HepG2 (cell line): ENCODE data around the gene SSTR5. TPM values are rescaled to one million over a fixed set of nuclear protein-coding genes. Genes with fewer than 3 reads are reported as not detected.

Experiments used
- CHD4 ChIP-seq: fragments of 200-600 bp; sonication (generic); IDR thresholded peaks from 2 replicates; pipeline ENCODE4 v1.7.0; 2017; ENCODE audit warnings: mild to moderate bottlenecking, low read length, borderline replicate concordance
- E2F2 ChIP-seq: sonication (generic); formaldehyde crosslinking; IDR thresholded peaks from 2 replicates; pipeline ENCODE4 v1.4.0; 2020; ENCODE audit warnings: missing genetic modification reagents, borderline replicate concordance
- GATAD1 ChIP-seq: IDR thresholded peaks from 2 replicates; pipeline ENCODE4 v1.6.1; 2016; ENCODE audit warnings: missing genetic modification reagents, missing compliant biosample characterization
- MAFK ChIP-seq, 2 experiments: IDR thresholded peaks in 1 of 2; conservative IDR thresholded peaks in 1 of 2; 2 replicates each; pipeline ENCODE4 v1.6.1; 2011; ENCODE audit warnings: improper control_type of control experiment in 2 of 2, low read length in 2 of 2
- RARG ChIP-seq: sonication (generic); formaldehyde crosslinking; IDR thresholded peaks from 2 replicates; pipeline ENCODE4 v1.4.0; 2020; ENCODE audit warnings: low read depth, mild to moderate bottlenecking, missing genetic modification reagents
- SOX6 ChIP-seq, 2 experiments: fragments of 450-650 bp in 1 of 2; sonication (generic) in 1 of 2; formaldehyde crosslinking in 1 of 2; IDR thresholded peaks; 2 replicates each; pipeline versions ENCODE4 v1.4.0 to v1.6.1; 2017 to 2020; ENCODE audit warnings: antibody characterized with exemption in 1 of 2, mild to moderate bottlenecking in 1 of 2, missing genetic modification reagents in 1 of 2
- SP140L ChIP-seq: sonication (generic); formaldehyde crosslinking; IDR thresholded peaks from 2 replicates; pipeline ENCODE4 v1.4.0; 2020; ENCODE audit warnings: missing genetic modification reagents, borderline replicate concordance
- SSRP1 ChIP-seq: IDR thresholded peaks from 2 replicates; pipeline ENCODE4 v1.6.1; 2016; ENCODE audit warnings: control low read depth
- TAF1 ChIP-seq: sonication (generic); formaldehyde crosslinking; IDR thresholded peaks from 2 replicates; pipeline ENCODE4 v1.4.0; 2020; ENCODE audit warnings: missing genetic modification reagents
- TEF ChIP-seq: sonication (generic); formaldehyde crosslinking; IDR thresholded peaks from 2 replicates; pipeline ENCODE4 v1.5.0; 2020; ENCODE audit warnings: missing genetic modification reagents
- TOPORS ChIP-seq: sonication (generic); formaldehyde crosslinking; IDR thresholded peaks from 2 replicates; pipeline ENCODE4 v1.8.0; 2023; ENCODE audit warnings: mild to moderate bottlenecking, missing genetic modification reagents
- ZNF101 ChIP-seq: sonication (generic); formaldehyde crosslinking; IDR thresholded peaks from 2 replicates; pipeline ENCODE4 v1.4.0; 2020; ENCODE audit warnings: mild to moderate bottlenecking, low read depth, missing genetic modification reagents, borderline replicate concordance
- ZNF557 ChIP-seq: sonication (generic); formaldehyde crosslinking; IDR thresholded peaks from 2 replicates; pipeline ENCODE4 v1.4.0; 2020; ENCODE audit warnings: missing genetic modification reagents
- ZNF615 ChIP-seq: sonication (generic); formaldehyde crosslinking; IDR thresholded peaks from 2 replicates; pipeline ENCODE4 v1.5.0; 2020; ENCODE audit warnings: mild to moderate bottlenecking, missing genetic modification reagents, borderline replicate concordance
- ZNF724P ChIP-seq: sonication (generic); formaldehyde crosslinking; IDR thresholded peaks from 2 replicates; pipeline ENCODE4 v1.8.0; 2022; ENCODE audit warnings: missing genetic modification reagents, borderline replicate concordance
- polyA plus RNA-seq, 8 experiments: library from polyadenylated mRNA; depleted of rRNA in 3 of 8; stranded (reverse) in 7 of 8; unstranded in 1 of 8; fragments of >200 nt; fragmentation: Illumina TruSeq in 4 of 8; extraction: Trizol in 4 of 8; gene quantifications; 2 replicates each; pipeline versions ENCODE4 v1.2.1 to v1.2.3, GENCODE V29; 2011 to 2016; ENCODE audit warnings: low read depth in 4 of 8, missing spikeins in 1 of 8, mixed read lengths in 1 of 8; ENCODE audit not compliant: insufficient read depth in 1 of 8
- total RNA-seq, 5 experiments: library from RNA; depleted of rRNA; stranded (reverse); fragments of >200 nt; fragmentation: Illumina TruSeq; extraction: Trizol; gene quantifications; 2 replicates each; pipeline ENCODE4 v1.2.3, GENCODE V29; 2016; ENCODE audit warnings: low read depth in 1 of 5
- TF ChIP-seq, protein P1 (sequence below): IDR thresholded peaks from 2 replicates; pipeline ENCODE4 v1.6.1; 2016; ENCODE audit warnings: low read depth, borderline replicate concordance
- TF ChIP-seq, protein P2 (sequence below): sonication (generic); formaldehyde crosslinking; IDR thresholded peaks from 2 replicates; pipeline ENCODE4 v1.4.0; 2020; ENCODE audit warnings: mild to moderate bottlenecking, missing genetic modification reagents, borderline replicate concordance
- TF ChIP-seq, protein P3 (sequence below): sonication (generic); formaldehyde crosslinking; IDR thresholded peaks from 2 replicates; pipeline ENCODE4 v1.5.1; 2020; ENCODE audit warnings: mild to moderate bottlenecking, missing genetic modification reagents

SSTR5 gene
- total and polyA plus RNA-seq, 2 of the 13 experiments (the other 11 are each of a cell fraction or from before 2014, with no cell fraction given): 0.20 to 0.49 TPM

GRCh38 chr16:1089822-1090619, 17.5 kb downstream of the SSTR5 start (continued):
- peak; percentile 50 for TF ChIP-seq TOPORS (CRISPR knock-in tag)
- no peak; the same call in 1 of the 2 replicates for TF ChIP-seq ZNF557 (CRISPR knock-in tag)
- no peak for TF ChIP-seq CHD4
- TF ChIP-seq ZNF615 (CRISPR knock-in tag): peak; percentile 97
- no peak for TF ChIP-seq SOX6 (IDR thresholded peaks at IDR 0.05)
- TF ChIP-seq SOX6 (CRISPR knock-in tag; IDR thresholded peaks at IDR 0.05): peak; percentile 83
- TF ChIP-seq SP140L (CRISPR knock-in tag): no peak
- TF ChIP-seq GATAD1 (CRISPR knock-in tag): peak; percentile 68; the same call in 1 of the 2 replicates
- TF ChIP-seq RARG (CRISPR knock-in tag): no peak
- TF ChIP-seq, protein P1, sequence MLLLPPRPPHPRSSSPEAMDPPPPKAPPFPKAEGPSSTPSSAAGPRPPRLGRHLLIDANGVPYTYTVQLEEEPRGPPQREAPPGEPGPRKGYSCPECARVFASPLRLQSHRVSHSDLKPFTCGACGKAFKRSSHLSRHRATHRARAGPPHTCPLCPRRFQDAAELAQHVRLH (CRISPR knock-in tag): no peak
- TF ChIP-seq, protein P2, sequence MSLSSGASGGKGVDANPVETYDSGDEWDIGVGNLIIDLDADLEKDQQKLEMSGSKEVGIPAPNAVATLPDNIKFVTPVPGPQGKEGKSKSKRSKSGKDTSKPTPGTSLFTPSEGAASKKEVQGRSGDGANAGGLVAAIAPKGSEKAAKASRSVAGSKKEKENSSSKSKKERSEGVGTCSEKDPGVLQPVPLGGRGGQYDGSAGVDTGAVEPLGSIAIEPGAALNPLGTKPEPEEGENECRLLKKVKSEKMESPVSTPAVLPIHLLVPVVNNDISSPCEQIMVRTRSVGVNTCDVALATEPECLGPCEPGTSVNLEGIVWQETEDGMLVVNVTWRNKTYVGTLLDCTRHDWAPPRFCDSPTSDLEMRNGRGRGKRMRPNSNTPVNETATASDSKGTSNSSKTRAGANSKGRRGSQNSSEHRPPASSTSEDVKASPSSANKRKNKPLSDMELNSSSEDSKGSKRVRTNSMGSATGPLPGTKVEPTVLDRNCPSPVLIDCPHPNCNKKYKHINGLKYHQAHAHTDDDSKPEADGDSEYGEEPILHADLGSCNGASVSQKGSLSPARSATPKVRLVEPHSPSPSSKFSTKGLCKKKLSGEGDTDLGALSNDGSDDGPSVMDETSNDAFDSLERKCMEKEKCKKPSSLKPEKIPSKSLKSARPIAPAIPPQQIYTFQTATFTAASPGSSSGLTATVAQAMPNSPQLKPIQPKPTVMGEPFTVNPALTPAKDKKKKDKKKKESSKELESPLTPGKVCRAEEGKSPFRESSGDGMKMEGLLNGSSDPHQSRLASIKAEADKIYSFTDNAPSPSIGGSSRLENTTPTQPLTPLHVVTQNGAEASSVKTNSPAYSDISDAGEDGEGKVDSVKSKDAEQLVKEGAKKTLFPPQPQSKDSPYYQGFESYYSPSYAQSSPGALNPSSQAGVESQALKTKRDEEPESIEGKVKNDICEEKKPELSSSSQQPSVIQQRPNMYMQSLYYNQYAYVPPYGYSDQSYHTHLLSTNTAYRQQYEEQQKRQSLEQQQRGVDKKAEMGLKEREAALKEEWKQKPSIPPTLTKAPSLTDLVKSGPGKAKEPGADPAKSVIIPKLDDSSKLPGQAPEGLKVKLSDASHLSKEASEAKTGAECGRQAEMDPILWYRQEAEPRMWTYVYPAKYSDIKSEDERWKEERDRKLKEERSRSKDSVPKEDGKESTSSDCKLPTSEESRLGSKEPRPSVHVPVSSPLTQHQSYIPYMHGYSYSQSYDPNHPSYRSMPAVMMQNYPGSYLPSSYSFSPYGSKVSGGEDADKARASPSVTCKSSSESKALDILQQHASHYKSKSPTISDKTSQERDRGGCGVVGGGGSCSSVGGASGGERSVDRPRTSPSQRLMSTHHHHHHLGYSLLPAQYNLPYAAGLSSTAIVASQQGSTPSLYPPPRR (CRISPR knock-in tag): peak; percentile 73; the same call in 1 of the 2 replicates
- no peak for TF ChIP-seq MAFK (conservative IDR thresholded peaks at IDR 0.05 in 1 of 2, IDR thresholded peaks at IDR 0.05 in 1 of 2; ENCODE audit: low read length in 2 of 2)
- 0 out of 2 replicates have a peak, but pooled peaks have one; percentile 52 for TF ChIP-seq ZNF101 (CRISPR knock-in tag)
- 0 out of 2 replicates have a peak, but pooled peaks have one; percentile 51 for TF ChIP-seq E2F2
- TF ChIP-seq, protein P3, sequence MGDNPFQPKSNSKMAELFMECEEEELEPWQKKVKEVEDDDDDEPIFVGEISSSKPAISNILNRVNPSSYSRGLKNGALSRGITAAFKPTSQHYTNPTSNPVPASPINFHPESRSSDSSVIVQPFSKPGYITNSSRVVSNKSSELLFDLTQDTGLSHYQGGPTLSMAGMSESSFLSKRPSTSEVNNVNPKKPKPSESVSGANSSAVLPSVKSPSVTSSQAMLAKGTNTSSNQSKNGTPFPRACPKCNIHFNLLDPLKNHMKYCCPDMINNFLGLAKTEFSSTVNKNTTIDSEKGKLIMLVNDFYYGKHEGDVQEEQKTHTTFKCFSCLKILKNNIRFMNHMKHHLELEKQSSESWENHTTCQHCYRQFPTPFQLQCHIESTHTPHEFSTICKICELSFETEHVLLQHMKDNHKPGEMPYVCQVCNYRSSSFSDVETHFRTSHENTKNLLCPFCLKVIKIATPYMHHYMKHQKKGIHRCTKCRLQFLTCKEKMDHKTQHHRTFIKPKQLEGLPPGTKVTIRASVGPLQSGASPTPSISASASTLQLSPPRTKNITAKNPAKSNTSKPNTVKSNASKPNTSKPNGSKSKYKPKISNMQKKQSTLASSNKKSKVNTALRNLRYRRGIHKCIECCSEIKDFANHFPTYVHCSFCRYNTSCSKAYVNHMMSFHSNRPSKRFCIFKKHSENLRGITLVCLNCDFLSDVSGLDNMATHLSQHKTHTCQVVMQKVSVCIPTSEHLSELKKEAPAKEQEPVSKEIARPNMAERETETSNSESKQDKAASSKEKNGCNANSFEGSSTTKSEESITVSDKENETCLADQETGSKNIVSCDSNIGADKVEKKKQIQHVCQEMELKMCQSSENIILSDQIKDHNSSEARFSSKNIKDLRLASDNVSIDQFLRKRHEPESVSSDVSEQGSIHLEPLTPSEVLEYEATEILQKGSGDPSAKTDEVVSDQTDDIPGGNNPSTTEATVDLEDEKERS (CRISPR knock-in tag): no peak
- no peak for TF ChIP-seq TEF (CRISPR knock-in tag)
- peak; percentile 84 for TF ChIP-seq TAF1 (CRISPR knock-in tag)
- no peak for TF ChIP-seq SSRP1 (CRISPR knock-in tag)
- TF ChIP-seq ZNF724P (CRISPR knock-in tag): no peak
